ENCODE measurements around the gene POLR3E.

GRCh38 chr16:22379656-22380055, 82.4 kb downstream of the POLR3E start:
- no peak for TF ChIP-seq POLR2AphosphoS5 (IDR thresholded peaks at IDR 0.05; ENCODE audit: low read depth, low read length)
- no peak for TF ChIP-seq POLR2A (IDR thresholded peaks at IDR 0.05; ENCODE audit: low read depth, low read length)
- TF ChIP-seq PAX5 (IDR thresholded peaks at IDR 0.05; ENCODE audit: insufficient read depth, low read length, severe bottlenecking): no peak
- TF ChIP-seq TAF1 (IDR thresholded peaks at IDR 0.05; ENCODE audit: low read depth, low read length): no peak
